22Rv1 (cell line): ENCODE results near the gene RETREG3.

Experiments used
- H3K27ac ChIP-seq: fragments of 450-650 bp; 2 replicates; pipeline ENCODE4 v1.5.1; 2017
- CTCF ChIP-seq: fragments of 450-650 bp; IDR thresholded peaks from 2 replicates; pipeline ENCODE4 v1.5.1; 2017; ENCODE audit warnings: mild to moderate bottlenecking
- ZFX ChIP-seq: fragments of 450-650 bp; IDR thresholded peaks from 2 replicates; pipeline ENCODE4 v1.6.1; 2017; ENCODE audit warnings: antibody characterized with exemption, borderline replicate concordance

RETREG3 gene

DNA sequence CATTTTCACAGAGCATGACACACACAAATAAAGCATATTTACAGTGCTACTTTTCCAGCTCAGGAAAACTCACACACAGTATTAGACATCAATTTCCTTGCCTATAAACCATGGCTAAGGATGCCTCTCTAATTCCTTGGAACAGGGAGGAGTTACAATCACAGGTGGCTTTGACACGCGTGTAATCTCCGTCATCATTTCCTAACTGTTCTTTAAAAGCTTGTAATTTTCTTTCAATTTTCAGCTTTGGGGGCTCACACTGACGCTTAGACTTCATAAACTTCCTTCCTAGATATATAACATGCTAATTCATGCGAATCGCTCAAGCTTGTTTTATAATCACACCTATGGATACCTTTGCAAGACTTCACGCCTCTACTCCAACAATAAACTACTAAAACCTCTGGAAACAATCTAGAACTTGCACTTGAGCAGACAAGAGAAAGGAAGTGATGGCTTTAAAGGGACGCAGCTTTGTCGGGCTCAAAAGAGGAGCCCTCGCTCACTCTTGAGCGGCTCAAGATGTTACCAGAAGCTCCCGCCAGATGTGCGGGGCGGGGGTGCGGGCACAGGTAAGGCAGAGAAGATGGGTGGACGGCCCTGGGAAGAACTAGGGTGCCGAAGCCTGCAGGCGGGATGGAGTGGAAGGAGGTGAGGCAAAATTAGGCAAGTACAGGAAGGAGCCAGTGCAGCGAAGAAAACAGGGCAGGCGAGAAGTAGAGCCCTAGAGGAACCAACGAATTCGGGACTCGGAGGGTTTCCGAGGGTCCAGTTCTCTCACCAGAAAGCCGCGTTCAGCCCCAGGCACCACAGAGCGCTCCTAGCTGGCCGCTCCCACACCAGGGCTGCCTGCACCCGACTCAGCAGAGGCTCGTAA lies 631 bp downstream of the RETREG3 start:
- TF ChIP-seq ZFX (no peak), CTCF (no peak)
- H3K27ac ChIP-seq: peak overlapping the region; percentile 87

DNA sequence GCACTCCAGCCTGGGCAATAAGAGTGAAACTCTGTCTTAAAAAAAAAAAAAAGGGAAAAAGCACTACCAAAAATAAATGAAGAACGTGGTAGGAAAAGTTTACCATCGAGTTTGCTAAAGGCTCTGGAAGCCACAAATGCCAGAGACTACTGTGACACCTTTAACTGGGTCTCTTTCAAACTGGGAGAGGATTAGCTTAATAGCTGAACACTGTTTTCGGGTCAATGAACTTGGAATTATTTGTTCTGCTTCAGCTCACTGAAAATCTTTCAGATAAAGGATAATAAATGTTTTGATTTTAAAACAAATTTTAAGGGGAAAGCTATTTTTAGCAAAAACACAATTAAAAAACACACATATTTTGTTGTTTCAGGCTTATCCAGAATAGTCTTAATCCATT lies 1.4 kb downstream of the RETREG3 start:
- H3K27ac ChIP-seq: no peak overlapping the region

DNA sequence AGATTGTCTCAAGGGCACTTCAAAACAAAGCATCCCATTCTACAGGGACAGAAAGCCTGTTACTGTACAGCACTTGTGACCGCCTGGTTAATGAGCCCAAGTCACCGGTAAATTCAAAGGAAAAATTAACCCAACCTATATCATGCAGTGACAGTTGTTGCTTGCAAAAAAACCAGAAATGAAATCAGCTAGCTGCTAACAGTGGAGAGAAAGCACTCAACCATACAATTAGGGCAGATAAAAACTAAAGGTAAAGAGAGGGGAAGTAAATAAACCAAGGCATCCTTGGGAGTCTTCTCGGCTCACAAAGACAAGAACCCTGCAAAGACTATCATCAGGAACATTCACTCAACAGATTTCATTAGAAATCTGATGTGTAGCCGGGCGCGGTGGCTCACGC lies 5.9 kb downstream of the RETREG3 start:
- no peak overlapping the region for H3K27ac ChIP-seq
- TF ChIP-seq ZFX: no peak
- TF ChIP-seq CTCF: no peak

More for the DNA sequence above, 1.4 kb downstream of the RETREG3 start:
- TF ChIP-seq CTCF (no peak), ZFX (no peak)

DNA sequence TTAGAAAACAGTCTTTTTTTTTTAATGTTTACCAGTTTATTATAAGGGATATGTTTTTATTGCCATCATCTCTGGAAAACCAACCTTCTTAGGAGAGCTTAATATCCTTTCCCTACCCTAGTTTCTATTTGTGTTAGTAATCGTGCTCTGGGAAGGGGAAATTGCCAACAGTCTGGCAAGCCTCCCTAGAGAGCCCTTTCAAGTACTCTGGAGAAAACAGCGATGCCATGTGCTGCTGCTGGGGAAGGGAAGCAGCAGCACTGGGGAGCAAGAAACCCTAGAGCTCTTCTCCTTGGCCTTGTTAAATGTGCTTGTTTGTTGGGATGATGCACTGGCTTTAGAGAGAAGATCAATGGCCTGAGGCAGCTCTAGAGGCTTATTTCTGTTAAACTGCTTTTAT lies 10.3 kb downstream of the RETREG3 start:
- H3K27ac ChIP-seq: no peak overlapping the region

GRCh38 chr17:42596386-42596785 lies 12.8 kb downstream of the RETREG3 start:
- H3K27ac ChIP-seq: no peak overlapping the region
- TF ChIP-seq ZFX: no peak
- TF ChIP-seq CTCF: no peak

More for the DNA sequence above, 10.3 kb downstream of the RETREG3 start:
- TF ChIP-seq ZFX: no peak
- no peak for TF ChIP-seq CTCF

DNA sequence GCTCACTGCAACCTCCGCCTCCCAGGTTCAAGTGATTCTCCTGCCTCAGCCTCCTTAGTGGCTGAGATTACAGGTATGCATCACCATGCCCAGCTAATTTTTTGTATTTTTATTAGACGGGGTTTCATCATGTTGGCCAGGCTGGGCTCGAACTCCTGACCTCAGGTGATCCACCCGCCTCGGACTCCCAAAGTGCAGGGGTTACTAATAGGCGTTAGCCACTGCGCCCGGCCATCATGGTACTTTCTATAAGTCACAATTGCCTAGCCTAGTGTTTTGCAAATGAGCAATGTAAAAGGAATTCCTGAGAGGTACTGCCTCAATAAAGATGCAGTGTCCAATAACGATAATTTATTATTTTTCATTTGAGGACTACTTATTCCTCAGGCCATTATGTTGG lies 17.8 kb downstream of the RETREG3 start:
- no peak overlapping the region for H3K27ac ChIP-seq
- TF ChIP-seq ZFX (no peak), CTCF (no peak)

GRCh38 chr17:42590886-42591285 lies 18.3 kb downstream of the RETREG3 start:
- no peak overlapping the region for H3K27ac ChIP-seq
- TF ChIP-seq CTCF: no peak
- no peak for TF ChIP-seq ZFX
